ENCODE measurements around the gene PRMT1. TPM values are rescaled to one million over a fixed set of nuclear protein-coding genes. Genes with fewer than 3 reads are reported as not detected.
A peak's percentile ranks its signal among the peaks of the same experiment; 100 is the strongest.

The PRMT1 gene
- total and polyA plus RNA-seq, 9 of the 15 experiments (the other 6 are each of a cell fraction or from before 2014, with no cell fraction given): 13.3 to 464 (median 326) TPM

GRCh38 chr19:49637821-49638738 lies 39.0 kb upstream of the PRMT1 start:
- Histone ChIP-seq H3K4me3 (peak overlapping the region; percentile 18; the same call in 1 of the 2 replicates), H3K9me3 (replicated peaks; ENCODE audit: control insufficient read depth, insufficient read depth, low read depth, low read length) (no peaks in the 10 kb centered on the region), H3K36me3 (ENCODE audit: control insufficient read depth, insufficient read depth, low read length) (no peaks in the 10 kb centered on the region), H3K79me2 (ENCODE audit: control insufficient read depth, insufficient read depth, low read length) (peaks cover 20% of the 10 kb centered on the region), H3K27me3 (ENCODE audit: control insufficient read depth in 2 of 2, insufficient read depth in 2 of 2, low read length in 2 of 2) (no peaks in the 10 kb centered on the region), H3K9me1 (ENCODE audit: control insufficient read depth, insufficient read depth, low read length) (no peaks in the 10 kb centered on the region), H3K4me1 (replicated peaks in 1 of 2; ENCODE audit: control insufficient read depth in 2 of 2, insufficient read depth in 2 of 2, low read length in 2 of 2) (peaks cover 13 to 51% of the 10 kb centered on the region in 2 experiments), H2AFZ (ENCODE audit: low read depth, low read length) (peak overlapping the region; percentile 19; the same call in 1 of the 2 replicates), H4K20me1 (replicated peaks; ENCODE audit: control insufficient read depth, insufficient read depth, low read length) (no peaks in the 10 kb centered on the region), H3K27ac (ENCODE audit: extremely low read depth, low read depth, low read length) (no peak overlapping the region; the same call in 2 of the 3 replicates), H3K9ac (ENCODE audit: insufficient read depth in 1 of 2, low read depth in 2 of 2, low read length in 2 of 2) (peak overlapping the region; percentile 13 to 75; a peak in 2 of 4 replicates), H3K4me2 (ENCODE audit: insufficient read depth, low read length) (peak overlapping the region; percentile 48)
- ATAC-seq: no peak
- CTCF ChIA-PET (ENCODE audit: low intra/inter-chr PET ratio): no interaction called here
- intact Hi-C loops (cut with micrococcal nuclease) (no loop called here), in situ Hi-C loops (cut with MboI) (no loop called here)
- POLR2A ChIA-PET: interaction anchor here (0.8 to 1.8 kb wide), 3 partner anchors 10 to 38 kb away, joined by 3 to 4 read pairs (median 3); no protein-coding TSS in a partner anchor
- BruUV-seq (replicated peaks): no TSS peak
- peak; percentile 69 for FAIRE-seq
- DNase-seq (ENCODE audit: extremely low read depth in 1 of 4, low spot score in 3 of 4): peak; percentile 51 to 77 (median 73)
- WGBS (ENCODE audit: insufficient coverage, low coverage, missing lambda C conversion rate): 19% methylated on average over 8 of the region's 19 CpGs
- TF ChIP-seq ZFP1 (CRISPR knock-in tag; IDR thresholded peaks at IDR 0.05) (no peak), SFPQ (IDR thresholded peaks at IDR 0.05; ENCODE audit: low read depth, low read length) (no peak), CXXC5 (CRISPR knock-in tag; IDR thresholded peaks at IDR 0.05) (peak; percentile 11; the same call in 1 of the 2 replicates), NFATC3 (IDR thresholded peaks at IDR 0.05) (no peak), GABPB1 (CRISPR knock-in tag; IDR thresholded peaks at IDR 0.05) (no peak), SMARCA5 (IDR thresholded peaks at IDR 0.05) (peak; percentile 71; the same call in 1 of the 2 replicates), TFAP4 (CRISPR knock-in tag; IDR thresholded peaks at IDR 0.05; ENCODE audit: borderline replicate concordance) (0 out of 2 replicates have a peak, but pooled peaks have one; percentile 12), PREB (CRISPR knock-in tag; IDR thresholded peaks at IDR 0.05) (no peak)
- TF ChIP-seq, protein P1, sequence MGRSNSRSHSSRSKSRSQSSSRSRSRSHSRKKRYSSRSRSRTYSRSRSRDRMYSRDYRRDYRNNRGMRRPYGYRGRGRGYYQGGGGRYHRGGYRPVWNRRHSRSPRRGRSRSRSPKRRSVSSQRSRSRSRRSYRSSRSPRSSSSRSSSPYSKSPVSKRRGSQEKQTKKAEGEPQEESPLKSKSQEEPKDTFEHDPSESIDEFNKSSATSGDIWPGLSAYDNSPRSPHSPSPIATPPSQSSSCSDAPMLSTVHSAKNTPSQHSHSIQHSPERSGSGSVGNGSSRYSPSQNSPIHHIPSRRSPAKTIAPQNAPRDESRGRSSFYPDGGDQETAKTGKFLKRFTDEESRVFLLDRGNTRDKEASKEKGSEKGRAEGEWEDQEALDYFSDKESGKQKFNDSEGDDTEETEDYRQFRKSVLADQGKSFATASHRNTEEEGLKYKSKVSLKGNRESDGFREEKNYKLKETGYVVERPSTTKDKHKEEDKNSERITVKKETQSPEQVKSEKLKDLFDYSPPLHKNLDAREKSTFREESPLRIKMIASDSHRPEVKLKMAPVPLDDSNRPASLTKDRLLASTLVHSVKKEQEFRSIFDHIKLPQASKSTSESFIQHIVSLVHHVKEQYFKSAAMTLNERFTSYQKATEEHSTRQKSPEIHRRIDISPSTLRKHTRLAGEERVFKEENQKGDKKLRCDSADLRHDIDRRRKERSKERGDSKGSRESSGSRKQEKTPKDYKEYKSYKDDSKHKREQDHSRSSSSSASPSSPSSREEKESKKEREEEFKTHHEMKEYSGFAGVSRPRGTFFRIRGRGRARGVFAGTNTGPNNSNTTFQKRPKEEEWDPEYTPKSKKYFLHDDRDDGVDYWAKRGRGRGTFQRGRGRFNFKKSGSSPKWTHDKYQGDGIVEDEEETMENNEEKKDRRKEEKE (IDR thresholded peaks at IDR 0.05; ENCODE audit: borderline replicate concordance in 1 of 2, control insufficient read depth in 1 of 2, low read depth in 2 of 2, low read length in 1 of 2): no peak
- TF ChIP-seq, protein P2, sequence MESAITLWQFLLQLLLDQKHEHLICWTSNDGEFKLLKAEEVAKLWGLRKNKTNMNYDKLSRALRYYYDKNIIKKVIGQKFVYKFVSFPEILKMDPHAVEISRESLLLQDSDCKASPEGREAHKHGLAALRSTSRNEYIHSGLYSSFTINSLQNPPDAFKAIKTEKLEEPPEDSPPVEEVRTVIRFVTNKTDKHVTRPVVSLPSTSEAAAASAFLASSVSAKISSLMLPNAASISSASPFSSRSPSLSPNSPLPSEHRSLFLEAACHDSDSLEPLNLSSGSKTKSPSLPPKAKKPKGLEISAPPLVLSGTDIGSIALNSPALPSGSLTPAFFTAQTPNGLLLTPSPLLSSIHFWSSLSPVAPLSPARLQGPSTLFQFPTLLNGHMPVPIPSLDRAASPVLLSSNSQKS (CRISPR knock-in tag; IDR thresholded peaks at IDR 0.05): no peak
